ENCODE data around the gene CRB1.
"Not testable (repeated sequence)": the region's sequence is repeated elsewhere in the genome, so short reads cannot be mapped to it uniquely, and the experiment has no call there.

Gene CRB1

DNA sequence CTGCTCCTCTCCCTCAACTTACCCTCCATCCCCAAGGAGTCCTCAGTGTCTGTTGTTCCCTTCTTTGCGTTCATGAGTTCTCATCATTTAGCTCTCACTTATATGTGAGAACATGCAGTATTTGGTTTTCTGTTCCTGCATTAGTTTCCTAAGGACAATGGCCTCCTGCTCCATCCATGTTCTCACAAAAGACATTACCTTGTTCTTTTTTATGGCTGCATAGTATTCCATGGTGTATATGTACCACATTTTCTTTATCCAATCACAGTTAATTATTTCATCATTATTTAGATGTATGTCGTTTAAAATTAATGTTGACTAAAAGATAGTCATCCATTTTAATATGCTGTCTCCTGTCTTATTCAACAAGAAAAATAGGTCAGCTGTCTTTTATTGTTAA lies 134.1 kb downstream of the CRB1 start:
- no peak for DNase-seq

DNA sequence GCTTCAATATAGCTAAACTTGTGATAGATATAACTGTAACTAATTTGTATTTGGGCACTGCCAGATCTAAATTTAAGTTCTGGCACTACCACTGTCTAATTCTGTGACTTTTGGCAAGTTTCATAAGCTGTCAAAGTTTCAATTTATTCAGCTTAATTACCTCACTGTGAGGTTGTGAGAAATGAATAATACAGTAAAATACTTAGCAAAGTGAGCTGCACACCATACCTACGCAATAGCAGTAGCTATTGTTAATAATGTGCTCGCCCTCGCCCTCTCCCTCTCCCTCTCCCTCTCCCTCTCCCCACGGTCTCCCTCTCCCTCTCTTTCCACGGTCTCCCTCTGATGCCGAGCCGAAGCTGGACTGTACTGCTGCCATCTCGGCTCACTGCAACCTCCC lies 136.7 kb downstream of the CRB1 start:
- not testable (repeated sequence) for DNase-seq

DNA sequence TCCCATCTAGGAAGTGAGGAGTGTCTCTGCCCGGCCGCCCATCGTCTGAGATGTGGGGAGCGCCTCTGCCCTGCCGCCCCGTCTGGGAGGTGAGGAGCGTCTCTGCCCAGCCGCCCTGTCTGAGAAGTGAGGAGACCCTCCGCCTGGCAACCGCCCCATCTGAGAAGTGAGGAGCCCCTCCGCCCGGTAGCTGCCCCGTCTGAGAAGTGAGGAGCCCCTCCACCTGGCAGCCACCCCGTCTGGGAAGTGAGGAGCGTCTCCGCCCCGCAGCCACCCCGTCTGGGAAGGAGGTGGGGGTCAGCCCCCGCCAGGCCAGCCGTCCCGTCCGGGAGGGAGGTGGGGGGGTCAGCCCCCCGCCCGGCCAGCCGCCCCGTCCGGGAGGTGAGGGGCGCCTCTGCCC lies 137.6 kb downstream of the CRB1 start:
- not testable (repeated sequence) for DNase-seq

DNA sequence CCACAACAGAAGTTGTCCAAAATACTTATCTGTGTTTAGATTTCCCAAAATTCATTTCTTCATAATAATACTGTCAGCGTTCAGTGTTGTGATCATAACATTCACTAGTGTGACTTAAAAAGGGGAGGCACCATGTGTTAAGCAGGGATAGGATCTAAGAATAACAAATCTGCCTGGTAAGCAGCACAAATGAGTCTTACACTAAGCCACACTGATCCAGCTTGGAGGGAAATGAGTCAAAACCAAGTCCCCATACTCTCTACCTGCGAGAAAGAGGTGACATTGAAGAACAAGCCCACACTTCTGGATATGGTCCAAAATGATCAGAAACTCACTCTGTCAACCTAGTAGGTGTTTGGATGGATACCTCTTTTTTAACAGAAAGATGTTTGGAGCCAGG lies 145.5 kb downstream of the CRB1 start:
- no peak for DNase-seq

DNA sequence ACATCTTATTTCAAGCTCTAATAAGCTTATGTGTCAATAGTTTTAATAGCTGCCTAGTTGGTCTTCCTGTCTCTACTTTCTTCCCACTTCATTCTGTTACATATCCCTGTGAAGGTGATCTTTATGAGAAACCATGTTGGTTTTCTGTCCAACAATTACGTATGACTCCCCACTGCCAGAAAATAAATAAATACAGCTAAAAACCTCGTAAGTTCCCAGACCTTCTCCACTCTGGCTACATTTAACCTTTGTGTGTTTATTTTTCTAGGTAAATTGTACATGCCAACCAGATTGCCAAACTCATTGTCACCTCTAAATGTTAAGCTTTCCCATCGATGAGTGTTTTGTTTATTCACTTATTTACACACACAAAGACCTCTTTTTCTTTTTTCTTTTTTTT lies 147.2 kb downstream of the CRB1 start:
- DNase-seq: no peak

DNA sequence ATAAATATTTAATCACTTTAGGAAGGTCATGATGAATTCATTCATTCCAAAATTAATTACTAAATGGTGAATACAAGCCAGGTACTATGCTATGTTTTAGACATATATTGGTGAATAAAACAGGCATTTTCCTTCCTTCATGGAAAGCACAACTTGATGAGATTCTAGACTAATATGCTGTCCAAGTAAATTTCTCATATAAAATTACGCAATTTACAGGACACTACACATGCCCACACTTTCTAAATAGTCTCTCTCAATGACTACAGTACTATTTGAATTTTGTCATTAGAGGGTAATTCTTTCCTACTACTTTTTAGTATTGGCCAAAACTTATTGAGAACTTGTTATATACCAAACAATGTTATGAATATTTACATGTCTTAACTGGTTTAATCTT lies 150.6 kb downstream of the CRB1 start:
- DNase-seq: no peak

DNA sequence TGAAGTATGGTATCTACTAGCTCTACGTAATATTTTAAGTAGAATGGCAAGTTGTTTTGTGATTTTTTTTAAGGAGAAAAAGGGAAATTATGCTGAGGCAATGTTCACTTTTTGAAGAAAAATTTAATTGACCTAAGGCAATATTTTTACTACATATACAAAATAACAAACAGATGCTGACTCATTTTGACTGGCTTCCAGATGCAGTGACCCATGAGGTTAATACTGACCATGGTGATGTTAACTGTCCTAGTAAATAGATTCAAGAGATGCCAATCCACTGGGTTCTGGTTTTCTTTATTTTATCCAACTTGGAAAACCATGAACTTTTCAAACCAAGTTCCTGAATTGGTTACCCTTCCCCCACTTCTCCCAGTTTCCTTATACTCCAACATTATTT lies 154.9 kb downstream of the CRB1 start:
- DNase-seq: no peak

DNA sequence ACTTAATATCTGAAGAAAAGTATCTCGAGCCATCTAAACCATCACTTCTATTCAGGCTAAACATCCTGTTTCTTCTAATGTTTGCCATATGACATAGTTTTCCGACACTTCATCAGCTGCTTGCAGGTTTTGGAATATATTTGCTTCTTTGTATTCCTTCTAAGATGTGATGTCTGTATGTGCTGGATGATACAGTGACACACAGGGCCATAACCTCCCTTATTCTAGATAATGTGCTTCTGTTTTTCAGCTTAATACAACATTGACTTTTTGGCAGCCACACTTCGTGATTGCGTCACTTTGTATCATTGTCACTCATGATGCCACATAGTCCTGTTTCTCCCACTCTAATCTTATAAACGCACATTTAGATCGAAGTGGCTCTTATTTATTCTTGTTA lies 156.3 kb downstream of the CRB1 start:
- no peak for DNase-seq

DNA sequence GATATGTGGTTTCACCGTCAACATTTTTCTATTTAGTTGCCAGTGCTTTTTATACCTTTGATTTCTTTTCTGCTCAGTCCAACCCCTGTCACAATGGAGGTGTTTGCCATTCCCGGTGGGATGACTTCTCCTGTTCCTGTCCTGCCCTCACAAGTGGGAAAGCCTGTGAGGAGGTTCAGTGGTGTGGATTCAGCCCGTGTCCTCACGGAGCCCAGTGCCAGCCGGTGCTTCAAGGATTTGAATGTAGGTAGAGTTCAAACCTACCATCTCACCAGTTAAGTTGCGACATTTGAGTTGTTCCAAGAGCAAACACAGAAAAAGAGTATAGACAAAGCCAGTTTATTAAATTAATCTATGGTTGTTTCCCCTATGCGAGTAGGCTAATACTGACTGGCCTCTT lies 161.3 kb downstream of the CRB1 start:
- no peak for DNase-seq

DNA sequence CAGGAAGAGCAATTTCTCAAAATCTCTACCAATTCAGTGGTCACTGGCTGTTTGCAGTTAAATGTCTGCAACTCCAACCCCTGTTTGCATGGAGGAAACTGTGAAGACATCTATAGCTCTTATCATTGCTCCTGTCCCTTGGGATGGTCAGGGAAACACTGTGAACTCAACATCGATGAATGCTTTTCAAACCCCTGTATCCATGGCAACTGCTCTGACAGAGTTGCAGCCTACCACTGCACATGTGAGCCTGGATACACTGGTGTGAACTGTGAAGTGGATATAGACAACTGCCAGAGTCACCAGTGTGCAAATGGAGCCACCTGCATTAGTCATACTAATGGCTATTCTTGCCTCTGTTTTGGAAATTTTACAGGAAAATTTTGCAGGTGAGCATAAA lies 167.2 kb downstream of the CRB1 start:
- no peak for DNase-seq

DNA sequence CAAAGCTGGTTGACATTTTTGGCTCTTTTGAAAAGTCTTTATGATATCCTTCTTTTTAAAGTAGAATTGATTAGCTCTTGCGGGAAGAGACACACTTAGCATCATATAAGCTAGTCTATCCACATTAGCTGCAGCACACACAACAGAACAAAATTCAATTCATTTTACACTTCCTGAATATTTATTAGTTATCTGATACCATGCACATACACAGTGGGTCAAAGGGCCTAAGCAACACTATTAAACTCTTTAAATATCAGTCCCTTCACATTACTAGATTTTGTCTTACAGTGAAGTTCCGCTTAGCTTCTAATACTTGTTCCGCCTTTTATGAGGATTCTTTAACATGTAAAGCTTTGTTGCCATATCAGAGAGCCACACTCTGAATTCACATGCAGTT lies 169.5 kb downstream of the CRB1 start:
- no peak for DNase-seq

DNA sequence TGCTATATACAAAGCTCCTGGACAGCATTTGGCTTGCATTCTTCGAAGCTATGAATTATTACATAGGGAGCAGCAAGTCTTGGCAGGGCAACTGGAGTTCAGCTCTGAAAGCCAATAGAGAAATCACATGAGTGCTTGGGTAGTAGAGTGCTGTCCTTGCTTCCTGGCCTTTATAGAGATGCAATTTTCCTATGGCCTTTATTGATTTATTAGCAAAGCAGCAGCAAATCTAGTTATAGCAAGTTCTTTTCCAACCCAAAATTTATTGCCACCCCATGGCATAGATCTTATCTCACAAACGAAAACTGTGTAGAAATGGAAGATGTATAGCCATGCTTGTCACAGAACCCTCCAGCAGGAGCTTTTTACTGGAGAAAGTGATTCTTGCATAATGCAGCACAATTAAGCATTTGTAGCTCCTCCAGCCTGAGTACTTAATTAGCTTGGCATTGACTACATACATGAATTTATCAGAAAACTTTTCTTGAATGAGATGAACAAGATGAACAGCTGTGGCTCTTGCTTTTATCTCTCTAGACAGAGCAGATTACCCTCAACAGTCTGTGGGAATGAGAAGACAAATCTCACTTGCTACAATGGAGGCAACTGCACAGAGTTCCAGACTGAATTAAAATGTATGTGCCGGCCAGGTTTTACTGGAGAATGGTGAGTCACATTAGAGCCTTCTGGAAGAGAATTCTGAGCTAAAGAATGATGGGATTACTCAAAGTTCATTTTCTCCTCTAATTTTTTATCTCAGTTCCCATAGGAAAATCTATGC lies 170.1 kb downstream of the CRB1 start:
- no peak for DNase-seq

DNA sequence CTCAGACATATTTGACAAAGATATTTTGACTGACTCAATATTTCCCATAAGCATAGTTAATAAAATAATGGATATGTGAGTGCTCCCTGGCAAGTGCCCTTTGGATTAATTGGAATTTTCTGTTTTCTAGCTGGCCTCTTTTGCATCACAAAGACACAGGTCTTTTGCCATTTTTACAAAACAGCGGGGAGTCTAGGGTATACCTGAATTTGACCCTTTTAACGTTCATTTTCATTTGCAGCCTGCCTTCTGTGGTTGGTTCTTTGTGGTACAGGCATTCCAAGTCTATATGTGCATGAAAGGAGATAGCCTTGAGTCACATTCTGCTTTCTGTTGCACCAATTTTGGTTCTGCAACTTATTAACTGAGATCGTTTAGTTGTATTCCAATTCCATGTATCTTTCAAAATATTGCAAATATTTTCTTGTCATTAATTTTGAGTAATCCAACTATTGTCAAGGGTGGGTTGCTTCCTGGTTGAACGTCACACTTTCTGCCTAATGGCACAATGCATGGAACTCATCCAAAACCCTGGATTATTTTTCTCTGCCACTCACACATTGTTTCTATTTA lies 171.7 kb downstream of the CRB1 start:
- no peak for DNase-seq

DNA sequence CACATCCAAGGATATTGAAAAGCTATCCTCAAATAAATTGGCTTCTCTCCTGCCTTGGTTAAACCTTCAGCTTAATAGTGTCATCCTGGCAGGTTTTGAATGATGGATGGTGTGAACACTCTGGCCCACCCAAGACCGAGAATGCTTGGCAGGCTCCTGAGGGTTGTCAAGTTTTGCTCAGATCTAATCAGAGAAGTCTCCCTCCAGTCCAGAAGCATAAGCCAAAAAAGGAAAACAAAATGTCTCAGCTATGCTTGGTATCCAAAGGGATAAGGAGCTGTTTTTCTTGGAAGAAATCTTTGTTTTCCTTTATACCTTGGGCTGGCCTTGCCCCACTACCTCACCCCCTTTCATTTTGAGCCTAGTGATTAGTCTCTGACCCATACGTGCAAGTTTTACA lies 172.7 kb downstream of the CRB1 start:
- DNase-seq: no peak

DNA sequence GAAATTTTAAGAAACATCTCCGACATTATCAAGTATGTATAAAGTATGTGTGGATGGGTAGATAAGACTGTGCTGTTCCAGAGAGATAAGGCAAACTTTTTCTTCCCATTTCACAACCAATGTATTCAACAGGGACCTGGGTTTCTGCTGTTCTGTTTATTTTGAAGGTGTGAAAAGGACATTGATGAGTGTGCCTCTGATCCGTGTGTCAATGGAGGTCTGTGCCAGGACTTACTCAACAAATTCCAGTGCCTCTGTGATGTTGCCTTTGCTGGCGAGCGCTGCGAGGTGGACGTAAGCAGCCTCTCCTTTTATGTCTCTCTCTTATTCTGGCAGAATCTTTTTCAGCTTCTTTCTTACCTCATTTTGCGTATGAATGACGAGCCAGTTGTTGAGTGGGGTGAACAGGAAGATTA lies 174.0 kb downstream of the CRB1 start:
- DNase-seq: no peak

DNA sequence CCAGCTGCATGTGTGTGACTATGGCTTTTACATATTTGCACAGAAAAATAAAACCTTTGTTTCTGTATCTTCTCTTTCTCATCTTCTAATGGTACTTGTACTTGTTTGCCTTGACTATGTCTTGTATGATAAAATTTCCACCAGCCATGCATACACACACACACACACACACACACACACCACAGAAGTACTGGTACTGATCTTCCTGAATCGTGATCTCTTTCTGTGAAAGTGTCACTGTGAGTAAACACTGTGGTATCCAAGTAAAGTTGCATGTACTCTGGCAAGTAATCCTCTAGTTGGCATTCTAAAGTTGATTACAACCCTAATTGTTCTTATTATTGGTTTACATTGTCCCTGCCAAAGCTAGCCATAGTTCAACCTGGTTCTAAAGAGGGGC lies 176.7 kb downstream of the CRB1 start:
- no peak for DNase-seq

DNA sequence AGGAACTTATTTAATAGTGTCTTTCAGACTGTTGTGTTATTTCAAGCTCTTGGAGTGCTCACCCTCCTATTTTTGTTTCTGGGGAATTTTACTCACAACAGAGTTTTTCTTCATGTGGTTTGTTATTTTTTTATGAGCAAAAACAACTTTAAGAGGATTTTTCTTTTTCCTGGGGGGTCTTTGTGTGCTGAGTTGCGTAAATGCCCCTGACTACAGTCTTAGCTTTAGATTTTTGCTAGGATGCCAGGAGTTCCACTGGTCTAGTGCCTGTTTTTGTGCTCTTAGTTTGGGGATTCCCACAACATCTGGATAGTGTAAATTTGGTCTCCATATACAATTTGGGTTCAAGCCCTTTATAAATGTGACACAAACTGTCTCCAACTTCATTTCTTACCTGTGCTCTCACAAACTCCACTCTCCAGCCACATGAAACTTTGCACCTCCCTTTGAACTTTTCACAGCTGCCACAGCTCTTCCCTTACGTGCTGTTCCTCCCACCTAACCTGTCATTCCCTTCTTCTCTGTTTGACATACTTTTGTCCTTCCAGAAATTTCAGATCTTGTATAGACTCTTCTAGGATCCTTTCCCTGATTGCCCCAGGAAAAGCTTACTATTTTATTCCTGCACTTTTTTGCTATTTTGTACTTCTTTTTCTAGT lies 180.2 kb downstream of the CRB1 start:
- DNase-seq: no peak

DNA sequence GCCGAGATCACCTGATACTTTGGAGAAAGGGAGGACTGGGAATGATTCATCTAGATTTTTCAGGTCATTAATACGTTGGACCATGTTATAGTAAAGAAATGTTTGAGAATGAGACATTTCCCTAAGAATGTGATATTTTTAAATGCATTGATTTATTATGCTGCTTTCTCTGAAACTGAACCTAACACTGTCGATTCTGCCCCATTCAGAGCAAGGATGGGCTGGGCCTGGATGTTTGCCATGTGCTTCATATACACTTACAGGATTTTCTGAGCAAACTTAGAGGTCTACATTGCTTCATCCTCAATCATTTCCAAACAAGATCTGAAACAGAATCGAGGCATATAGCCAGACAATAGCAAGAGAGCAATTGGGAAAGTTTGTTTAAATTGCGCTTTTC lies 183.3 kb downstream of the CRB1 start:
- DNase-seq: no peak

DNA sequence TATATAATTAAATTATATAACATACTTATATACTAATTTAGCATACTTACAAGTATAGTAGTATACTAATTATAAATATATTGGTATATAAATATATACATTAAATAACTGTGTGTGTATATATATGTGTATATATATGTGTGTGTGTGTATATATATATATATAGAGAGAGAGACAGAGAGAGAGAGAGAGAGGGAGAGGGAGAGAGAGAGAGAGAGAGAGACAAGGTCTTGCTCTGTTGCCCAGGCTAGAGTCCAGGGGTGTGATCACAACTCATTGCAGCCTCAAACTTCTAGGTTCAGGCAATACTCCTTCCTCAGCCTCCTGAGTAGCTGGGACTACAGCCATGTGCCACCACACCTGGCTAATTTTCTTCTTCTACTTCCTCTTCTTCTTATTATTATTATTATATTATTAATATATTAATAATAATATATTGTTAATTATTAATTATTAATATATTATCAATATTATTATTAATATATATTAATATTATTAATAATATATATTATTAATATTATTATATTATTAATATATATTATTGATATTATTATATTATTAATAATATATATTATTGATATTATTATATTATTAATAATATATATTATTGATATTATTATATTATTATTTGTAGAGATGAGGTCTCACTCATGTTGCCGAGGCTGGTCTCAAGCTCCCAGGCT lies 185.5 kb downstream of the CRB1 start:
- DNase-seq: no peak

DNA sequence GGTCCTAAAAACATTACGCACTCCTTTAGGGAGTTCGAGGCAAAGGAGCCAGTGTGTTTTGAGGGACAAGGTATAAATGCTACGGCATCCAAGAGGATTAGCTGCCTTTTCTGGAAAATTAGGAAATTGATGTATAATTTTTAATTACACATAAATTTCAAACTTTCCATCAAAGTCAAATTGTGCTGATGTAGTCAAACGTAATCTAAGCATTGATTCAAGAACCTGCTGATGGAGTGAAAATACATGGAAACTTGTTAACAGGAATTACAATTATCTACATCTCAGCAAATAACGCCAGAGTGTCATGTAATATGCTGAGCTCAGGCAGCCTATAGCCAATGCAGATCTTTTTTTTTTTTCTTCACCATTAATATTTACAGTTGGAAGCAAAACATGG lies 194.5 kb downstream of the CRB1 start:
- no peak for DNase-seq

DNA sequence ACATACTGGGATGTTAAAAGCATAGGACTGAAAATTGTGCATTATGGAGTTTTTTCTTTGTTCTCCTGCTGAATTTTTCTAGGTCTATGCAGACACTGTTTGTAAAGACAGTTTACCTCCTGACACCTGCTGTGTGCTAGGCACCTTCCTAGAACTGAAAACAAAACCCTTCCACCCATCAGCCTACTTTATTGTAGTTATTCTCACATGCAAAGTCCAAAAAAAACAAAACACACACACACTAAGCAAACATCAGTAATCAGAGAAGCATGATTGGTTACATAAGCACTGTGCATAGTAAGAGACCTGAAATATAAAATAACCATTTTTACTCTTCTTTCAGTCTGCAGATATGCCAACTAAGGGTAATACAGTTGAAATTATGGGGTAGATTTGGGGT lies 195.1 kb downstream of the CRB1 start:
- DNase-seq: no peak

DNA sequence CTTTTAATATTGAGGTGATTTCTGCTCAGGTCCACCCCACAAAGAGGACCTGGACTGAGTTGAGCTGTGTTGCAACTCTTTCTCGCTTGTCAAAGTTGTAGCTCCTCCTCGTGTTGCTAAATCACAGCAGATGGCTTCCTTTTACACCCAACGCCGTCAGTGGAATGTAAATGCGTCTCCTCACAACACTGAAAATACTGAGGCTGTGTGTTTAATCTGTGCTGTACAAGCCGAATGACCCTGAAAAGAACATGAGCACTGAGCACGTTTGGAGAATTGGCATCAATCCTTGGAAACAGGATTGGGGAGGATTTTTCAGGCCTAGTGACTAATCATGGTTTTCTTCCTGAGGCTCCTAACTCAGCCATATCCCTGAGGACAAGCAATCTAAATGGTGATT lies 196.0 kb downstream of the CRB1 start:
- DNase-seq: no peak

DNA sequence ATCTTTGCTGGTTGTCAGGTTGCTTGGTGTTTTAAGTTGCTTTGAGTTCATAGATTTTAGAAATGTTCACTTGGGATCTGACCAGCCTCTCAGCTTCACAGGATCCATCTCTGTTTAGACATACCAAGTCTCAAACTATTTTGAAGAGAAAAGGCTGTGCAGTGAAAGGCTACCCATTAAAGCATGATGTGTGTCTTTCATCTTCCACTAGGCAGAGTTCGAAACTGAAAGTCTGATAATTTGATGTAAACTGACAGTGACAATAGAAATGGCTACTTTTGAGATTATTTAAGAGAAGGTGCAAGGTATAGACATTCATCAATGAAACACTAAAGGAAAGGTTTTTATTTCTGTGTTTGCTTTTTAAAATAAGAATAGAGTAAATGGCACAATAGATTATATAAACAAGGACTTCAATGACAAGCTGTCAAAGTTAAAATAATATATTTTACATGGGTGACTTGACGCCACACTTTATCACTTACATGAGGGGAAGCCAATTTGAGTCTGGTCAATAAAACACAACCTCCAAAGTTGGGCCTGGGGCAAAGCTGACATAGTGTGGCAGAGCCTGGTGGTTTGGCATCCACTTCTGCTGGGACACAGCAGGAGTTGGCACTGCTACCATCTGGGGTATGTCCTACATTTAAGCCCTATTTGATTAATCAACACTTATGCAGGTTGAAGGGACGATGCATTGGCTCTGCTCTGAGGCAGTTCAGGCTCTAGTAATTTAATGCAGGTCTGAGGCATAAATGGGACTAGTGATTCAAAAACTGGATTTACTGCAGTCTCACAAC lies 197.7 kb downstream of the CRB1 start:
- DNase-seq: no peak

Data from effector CD8-positive, alpha-beta T cell (primary cell).